OCI-LY3 (cell line): ENCODE results near the gene CABP1.

Experiments
- CTCF ChIP-seq: fragments of 200-600, 300-600 bp; sonication (generic); IDR thresholded peaks from 2 replicates; pipeline ENCODE4 v1.5.1; 2014; ENCODE audit warnings: antibody characterized with exemption, low read length, low read depth
- EZH2phosphoT487 ChIP-seq: fragments of 200-600 bp; shearing (Covaris generic); IDR thresholded peaks from 2 replicates; pipeline ENCODE4 v1.6.1; 2018; ENCODE audit warnings: antibody characterized with exemption, mixed run types, low read depth

- no peak for TF ChIP-seq CTCF
- no peak for TF ChIP-seq EZH2phosphoT487
Measured at GRCh38 chr12:120702637-120703036, 62.2 kb downstream of the CABP1 start.
